ENCODE measurements around the gene PTPRM.

PTPRM gene

DNA sequence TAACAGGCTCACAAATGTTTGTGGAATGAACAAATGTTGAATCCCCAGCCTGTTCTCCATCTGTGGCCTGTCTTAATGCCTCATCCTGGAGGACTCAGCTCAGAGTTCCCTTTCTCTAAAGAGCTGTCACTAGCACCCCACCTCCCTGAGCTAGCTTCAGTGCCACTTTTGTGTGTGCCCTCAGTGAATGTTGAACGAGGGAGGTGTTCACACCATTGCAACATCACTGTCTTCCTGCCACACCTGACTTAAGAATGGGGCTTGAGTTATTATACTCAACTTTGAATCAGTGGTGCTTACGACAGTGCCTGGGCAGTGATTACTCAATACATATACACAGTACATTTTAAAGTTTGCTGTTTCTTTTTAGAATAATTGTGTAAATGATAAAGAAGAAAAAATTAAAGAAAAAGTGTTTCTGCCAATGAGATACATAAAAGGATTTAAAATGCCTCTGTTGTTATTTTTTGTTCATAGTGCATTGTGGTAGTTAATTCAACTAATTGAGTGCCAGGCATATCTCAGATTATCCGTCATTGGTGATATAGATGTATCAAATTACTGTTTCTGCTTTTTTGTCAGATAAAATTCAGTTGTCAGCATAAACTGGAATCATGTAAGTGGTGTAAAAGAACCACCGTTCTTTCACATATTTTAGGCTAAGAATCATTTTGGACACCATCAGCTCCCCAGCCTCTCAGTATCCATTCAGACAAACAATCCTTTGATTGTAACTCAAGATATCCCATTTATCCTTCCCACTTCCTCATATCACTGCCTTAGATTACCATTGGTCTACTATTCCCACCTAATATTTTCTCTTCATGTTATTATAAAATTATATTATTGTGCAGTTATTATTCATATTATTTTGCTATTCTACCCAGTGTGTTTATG lies 304.7 kb downstream of the PTPRM start:
- no peak for DNase-seq

- DNase-seq = no peak
Measured at GRCh38 chr18:7872569-7872968, 305.5 kb downstream of the PTPRM start.

DNA sequence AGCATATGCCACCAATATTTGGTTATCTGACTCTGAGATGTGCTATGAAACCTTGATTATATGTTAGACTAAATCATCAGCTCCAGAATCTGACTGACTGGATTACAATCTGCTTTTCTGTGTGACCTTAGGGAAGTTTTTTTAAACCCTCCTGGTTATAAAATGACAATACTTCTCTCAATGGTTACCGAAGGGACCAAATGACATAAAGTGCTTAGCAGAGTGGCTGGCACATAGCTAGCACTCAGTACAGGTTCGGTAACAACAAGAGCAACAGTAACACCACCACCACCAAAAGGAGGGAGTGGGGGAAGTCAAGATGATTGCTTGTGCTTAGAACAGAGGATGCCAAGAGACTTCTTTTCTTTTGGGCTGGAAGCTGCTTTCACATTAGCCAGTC lies 306.2 kb downstream of the PTPRM start:
- DNase-seq = no peak

DNA sequence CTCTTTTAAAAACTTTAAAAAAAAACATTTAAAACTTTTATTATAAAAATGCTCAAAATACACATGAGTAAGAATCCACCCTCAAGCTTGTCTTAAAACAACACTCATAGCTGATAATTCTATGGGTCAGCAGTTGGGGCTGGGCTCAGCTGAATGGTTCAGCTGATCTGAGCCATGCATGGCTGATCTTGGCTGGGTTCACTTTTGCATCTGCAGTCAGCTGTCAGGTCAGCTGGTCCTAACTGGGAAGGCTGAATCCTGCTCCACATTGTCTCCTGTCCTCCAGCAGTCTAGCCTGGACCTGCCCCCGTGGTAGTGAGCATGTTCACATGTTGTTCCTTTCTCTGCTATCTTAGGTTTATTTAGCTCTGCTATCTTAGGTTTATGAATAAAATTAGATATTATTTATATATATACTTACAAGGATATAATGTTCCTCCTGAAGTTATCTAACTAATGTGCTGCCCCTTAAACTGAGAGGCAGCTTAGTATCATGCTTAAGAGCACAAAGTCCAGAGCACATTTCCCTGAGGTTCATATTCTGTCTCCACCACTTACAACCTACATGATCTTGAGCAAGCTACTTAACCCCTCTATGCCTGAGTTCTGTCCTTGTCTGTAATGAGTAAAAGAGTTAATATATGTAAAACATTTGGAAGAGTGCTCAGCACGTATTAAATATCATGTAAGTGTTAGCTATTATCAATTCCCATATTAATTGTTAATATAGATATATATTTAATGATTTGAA lies 309.4 kb downstream of the PTPRM start:
- DNase-seq = no peak

- DNase-seq = no peak
Measured at GRCh38 chr18:7877609-7878008, 310.5 kb downstream of the PTPRM start.

DNA sequence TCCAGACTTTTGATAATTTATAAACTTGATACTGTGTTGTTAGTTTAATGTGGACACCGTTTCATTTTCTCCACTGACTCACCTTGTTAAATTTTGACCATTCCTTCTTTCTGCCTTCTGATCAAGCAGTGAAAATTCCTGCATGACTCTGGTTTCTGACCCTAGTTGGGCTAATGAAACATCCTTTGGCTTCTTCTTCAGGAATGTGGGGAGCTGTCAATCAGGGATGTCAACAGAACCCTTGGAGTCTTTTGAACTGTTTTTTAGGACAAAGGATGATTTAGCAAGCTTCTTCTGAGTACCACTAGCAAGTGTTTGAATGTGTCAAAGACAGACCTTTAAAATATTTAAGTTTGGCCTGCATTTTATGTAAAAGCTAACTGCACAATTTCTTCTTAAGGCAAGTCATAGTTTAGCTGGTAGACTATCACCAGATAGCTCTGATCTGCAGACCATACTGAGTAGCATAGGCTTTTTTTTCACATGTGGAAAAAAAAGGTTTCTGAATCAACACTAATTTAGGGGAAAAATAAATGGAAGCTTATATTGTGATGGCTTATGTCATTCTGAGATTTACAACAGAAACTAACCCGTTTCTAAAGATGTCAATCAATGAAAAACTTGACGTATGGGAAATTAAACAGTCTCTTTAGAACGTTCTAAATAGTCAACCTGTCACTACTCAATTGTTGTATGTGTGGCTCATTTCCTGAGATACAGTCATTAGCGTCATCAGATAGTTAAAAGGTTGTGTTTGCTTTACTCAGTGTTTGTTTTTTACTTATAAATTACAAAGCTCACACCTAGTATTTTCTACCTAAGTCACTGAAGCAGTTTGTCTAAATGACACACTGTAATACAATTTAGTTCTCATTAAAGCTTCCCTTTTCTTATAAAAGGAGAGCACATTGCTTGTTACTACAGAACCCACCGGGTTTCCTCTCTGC lies 311.4 kb downstream of the PTPRM start:
- DNase-seq = no peak

DNA sequence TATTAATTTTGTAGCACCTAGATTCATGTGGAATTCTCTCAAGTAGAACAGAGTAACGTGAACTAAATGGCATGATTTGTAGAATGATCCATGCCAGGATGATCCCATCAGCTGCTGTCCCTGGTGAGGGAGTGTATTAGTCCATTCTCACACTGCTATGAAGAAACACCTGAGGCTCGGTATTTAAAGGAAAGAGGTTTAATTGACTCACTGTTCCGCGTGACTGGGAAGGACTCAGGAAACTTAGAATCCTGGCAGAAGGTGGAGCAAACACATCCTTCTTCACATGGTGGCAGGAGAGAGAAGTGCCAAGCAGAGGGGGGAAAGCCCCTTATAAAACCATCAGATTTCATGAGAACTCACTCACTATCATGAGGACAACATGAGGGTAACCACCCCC lies 312.6 kb downstream of the PTPRM start:
- DNase-seq = no peak

DNA sequence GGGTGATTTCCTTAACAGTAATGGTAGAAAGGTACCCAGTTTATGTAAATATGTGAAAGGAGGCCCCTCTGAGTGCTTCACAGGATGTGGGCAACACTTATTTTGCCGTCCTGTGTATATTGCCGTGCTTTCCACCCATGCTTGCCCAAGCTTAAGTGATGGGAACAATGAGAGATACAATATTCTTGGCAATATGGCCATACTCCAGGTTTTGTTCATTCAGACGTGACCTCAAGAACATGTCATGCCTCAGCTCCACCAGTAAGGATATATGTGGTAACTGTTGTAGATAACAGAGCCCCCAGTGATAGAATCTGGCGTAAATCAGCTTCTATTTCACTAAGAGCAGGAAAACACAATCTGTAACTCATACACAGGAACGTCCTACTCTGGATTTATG lies 318.7 kb downstream of the PTPRM start:
- DNase-seq = no peak

- no peak for DNase-seq
Measured at GRCh38 chr18:7886436-7886835, 319.3 kb downstream of the PTPRM start.

DNA sequence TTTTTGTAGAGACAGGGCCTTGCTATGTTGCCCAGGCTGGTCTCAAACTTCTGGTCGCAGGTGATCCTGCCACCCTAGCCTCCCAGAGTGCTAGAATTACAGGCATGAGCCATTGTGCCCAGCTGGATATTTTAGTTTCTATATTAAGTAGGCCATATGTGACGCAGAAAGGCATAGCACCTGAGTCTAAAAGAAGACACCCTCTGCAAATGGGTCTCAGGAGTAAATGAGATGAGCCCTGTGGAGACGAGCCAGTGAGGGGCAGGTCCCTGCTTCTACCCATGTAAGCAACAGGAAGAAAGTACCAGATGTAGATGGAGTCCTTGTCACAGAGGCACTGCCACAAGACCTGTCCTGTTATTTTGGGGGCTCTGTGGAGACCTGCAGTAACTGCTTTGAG lies 322.4 kb downstream of the PTPRM start:
- DNase-seq = no peak

DNA sequence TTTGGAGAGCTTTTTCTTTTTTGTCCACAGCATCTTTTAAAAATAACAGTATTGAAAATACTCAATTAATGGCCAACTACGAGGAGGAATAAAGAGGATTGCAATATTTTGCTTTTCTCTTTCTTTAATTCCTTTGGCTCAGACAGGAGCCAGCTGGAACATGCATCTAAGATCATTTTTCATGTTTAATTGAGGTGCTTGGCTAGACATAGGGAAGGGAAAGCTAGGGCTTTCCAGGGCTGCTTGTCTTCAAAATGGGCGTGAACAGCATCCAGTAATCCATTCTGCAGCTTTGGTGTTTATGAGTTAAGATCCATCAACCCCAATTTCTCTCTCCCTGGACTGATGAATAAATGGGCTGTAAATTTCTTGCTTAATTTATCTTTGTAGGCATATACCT lies 323.0 kb downstream of the PTPRM start:
- no peak for DNase-seq

- DNase-seq = no peak
Measured at GRCh38 chr18:7892556-7892955, 325.4 kb downstream of the PTPRM start.

DNA sequence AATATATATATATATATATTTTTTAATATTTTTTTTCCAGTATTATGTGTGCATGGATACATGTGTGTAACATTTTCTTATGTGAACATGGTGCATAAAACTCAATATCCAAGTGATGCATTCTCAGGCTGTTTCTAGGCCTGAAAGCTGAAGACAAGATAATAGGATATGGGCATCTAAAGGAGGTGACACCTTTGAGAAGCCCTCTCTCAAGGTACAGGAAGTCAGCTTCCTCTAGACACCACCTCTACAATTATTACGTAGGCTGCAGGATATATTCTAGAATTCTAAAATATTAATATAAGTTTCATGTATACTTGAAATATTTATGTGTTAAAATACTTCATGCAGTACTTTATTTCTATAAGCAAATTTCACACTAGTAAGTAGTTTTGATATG lies 327.5 kb downstream of the PTPRM start:
- DNase-seq = no peak

DNA sequence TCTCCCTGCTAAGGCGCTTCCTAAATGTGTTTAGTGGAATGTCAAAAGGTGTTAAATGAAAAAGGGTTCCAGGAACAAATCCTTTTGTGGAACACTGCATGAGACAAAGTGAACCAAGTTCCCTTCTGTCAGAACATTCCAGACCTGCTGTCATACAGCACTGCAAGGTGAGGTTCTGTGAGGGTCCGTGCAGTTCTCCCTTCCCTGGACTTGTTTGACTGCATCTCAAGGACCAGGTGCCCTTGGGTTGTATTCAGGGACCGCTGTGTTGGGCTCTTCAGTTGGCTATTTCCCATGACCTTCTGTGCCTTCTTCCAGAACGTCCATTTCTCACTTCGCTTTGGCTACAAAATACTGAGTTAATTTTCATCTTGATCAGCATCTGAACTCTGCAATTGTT lies 328.2 kb downstream of the PTPRM start:
- no peak for DNase-seq

- no peak for DNase-seq
Measured at GRCh38 chr18:7896161-7896560, 329.0 kb downstream of the PTPRM start.

GRCh38 chr18:7896805-7897518 lies 329.8 kb downstream of the PTPRM start:
- no peak for DNase-seq

DNA sequence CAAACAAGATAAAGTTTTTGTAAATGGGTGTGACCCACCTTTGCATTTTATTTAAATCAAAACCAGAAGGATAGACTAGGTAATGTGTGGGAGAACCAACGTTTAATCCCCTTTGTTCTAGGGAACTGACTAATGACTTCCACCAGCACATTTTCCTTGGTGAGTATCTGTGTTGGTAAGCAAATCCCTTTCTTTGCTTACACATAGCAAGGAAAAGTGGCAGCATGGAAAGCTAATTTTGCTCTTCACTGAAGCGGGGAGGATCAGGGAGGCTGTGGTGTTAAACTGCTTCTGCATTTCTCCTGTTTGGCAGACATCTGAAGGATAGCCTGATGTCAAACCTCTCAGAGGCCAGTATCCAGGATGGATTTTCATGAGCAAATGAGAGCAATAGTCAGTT lies 331.1 kb downstream of the PTPRM start:
- DNase-seq = no peak

- DNase-seq = no peak
Measured at GRCh38 chr18:7899078-7899477, 332.0 kb downstream of the PTPRM start.

GRCh38 chr18:7900091-7900490 lies 333.0 kb downstream of the PTPRM start:
- DNase-seq = no peak

DNA sequence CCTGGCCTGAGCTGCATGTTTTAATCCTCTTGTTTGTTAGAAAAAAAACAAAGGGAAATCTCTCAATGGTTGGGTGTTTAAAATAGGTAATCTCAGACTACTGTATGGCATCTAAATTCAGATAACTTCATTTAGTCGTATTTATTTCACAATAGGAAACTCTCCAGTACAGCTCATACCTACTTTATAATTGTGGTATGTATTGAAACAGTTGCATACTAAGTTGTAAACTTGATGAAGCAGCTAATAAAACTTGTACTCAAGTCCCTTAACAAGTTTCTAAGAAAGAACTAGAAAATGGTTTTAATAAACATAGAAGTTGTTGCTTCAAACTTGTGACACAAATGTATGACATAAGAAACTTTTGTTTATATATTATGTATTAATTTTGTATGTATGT lies 334.5 kb downstream of the PTPRM start:
- DNase-seq = no peak

- DNase-seq = no peak
Measured at GRCh38 chr18:7902399-7902839, 335.3 kb downstream of the PTPRM start.

GRCh38 chr18:7904529-7904928 lies 337.4 kb downstream of the PTPRM start:
- DNase-seq = no peak
